BJ (cell line): Measurements from ENCODE around the gene LRRTM2. TPM values are rescaled to one million over a fixed set of nuclear protein-coding genes. Genes with fewer than 3 reads are reported as not detected.

Experiments used
- CTCF ChIA-PET: fragments of 350-600 bp; formaldehyde crosslinking; extraction: SDS; loops from one replicate; lab custom pipeline; 2021; ENCODE audit warnings: antibody characterized with exemption, inconsistent platforms; lab: Yijun Ruan, JAX
- POLR2A ChIA-PET: fragments of 300-600 bp; sonication (Branson Sonifier 250); formaldehyde crosslinking; extraction: SDS; loops from one replicate; lab custom pipeline; 2021; ENCODE audit warnings: antibody characterized with exemption; lab: Charles Lee
- DNase-seq: peaks from one replicate; pipeline ENCODE4 v3.0.0-alpha.2; 2011; ENCODE audit warnings: low read depth
- H3K27me3 ChIP-seq: 2 replicates; pipeline ENCODE4 v1.6.0; 2011; ENCODE audit warnings: low read length; ENCODE audit not compliant: control insufficient read depth, insufficient read depth
- H3K36me3 ChIP-seq: 2 replicates; pipeline ENCODE4 v1.5.1; 2011; ENCODE audit warnings: low read length; ENCODE audit not compliant: control insufficient read depth, insufficient read depth
- H3K4me3 ChIP-seq: 2 replicates; pipeline ENCODE4 v1.5.1; 2011; ENCODE audit warnings: low read depth, mild to moderate bottlenecking, control low read depth, low read length
- polyA plus RNA-seq: library from polyadenylated mRNA; depleted of rRNA; stranded (reverse); fragments of >200 nt; gene quantifications from 2 replicates; pipeline ENCODE4 v1.2.3, GENCODE V29; 2011
- TF ChIP-seq, protein P1 (sequence below): IDR thresholded peaks from 2 replicates; pipeline ENCODE4 v1.5.1; 2011; ENCODE audit warnings: low read depth, mild to moderate bottlenecking, control low read depth, inconsistent platforms, low read length, moderate library complexity; ENCODE audit not compliant: insufficient read depth

The LRRTM2 gene
- polyA plus RNA-seq, 1 experiment: 0.02 TPM

DNA sequence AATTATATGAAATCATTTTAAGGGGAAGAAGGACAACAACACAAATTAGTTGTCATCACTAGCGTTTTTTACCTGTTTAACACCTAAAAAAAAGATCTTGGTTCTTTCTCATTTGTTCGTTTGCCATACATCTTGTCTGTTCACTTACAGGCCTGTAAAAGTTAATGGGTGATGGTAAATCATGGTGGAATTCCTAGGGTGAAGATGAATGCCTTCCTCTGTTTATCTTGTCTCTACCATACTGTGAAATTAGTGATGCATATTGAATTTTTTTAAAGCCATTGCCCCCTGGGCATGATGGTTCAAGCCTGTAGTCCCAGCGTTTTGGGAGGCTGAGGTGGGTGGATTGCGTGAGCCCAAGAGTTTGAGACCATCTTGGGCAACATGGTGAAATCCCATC, 46.6 kb downstream of the LRRTM2 start:
- DNase-seq: no peak
- Histone ChIP-seq H3K36me3 (peaks cover 4% of the 10 kb centered on the region), H3K27me3 (no peaks in the 10 kb centered on the region), H3K4me3 (no peak overlapping the region)
- ChIA-PET POLR2A (no interaction called here), CTCF (interaction anchor here (0.7 kb wide), 1 partner anchor 474 kb away, joined by 3 read pairs; no protein-coding TSS in a partner anchor)
- TF ChIP-seq, protein P1, sequence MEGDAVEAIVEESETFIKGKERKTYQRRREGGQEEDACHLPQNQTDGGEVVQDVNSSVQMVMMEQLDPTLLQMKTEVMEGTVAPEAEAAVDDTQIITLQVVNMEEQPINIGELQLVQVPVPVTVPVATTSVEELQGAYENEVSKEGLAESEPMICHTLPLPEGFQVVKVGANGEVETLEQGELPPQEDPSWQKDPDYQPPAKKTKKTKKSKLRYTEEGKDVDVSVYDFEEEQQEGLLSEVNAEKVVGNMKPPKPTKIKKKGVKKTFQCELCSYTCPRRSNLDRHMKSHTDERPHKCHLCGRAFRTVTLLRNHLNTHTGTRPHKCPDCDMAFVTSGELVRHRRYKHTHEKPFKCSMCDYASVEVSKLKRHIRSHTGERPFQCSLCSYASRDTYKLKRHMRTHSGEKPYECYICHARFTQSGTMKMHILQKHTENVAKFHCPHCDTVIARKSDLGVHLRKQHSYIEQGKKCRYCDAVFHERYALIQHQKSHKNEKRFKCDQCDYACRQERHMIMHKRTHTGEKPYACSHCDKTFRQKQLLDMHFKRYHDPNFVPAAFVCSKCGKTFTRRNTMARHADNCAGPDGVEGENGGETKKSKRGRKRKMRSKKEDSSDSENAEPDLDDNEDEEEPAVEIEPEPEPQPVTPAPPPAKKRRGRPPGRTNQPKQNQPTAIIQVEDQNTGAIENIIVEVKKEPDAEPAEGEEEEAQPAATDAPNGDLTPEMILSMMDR: no peak

- DNase-seq: no peak
- H3K4me3 ChIP-seq: no peak overlapping the region
- POLR2A ChIA-PET: interaction anchor here (0.6 kb wide), 1 partner anchor 38 kb away, joined by 4 read pairs; no protein-coding TSS in a partner anchor
- no peaks in the 10 kb centered on the region for H3K27me3 ChIP-seq
- TF ChIP-seq, protein P1: peak; percentile 64
- H3K36me3 ChIP-seq: peaks cover 4% of the 10 kb centered on the region
- CTCF ChIA-PET: interaction anchor here (0.6 to 2.8 kb wide), 25 partner anchors 9 to 443 kb away, joined by 3 to 9 read pairs (median 4); no protein-coding TSS in a partner anchor
Measured at GRCh38 chr5:138824924-138825863, 49.9 kb downstream of the LRRTM2 start.

DNA sequence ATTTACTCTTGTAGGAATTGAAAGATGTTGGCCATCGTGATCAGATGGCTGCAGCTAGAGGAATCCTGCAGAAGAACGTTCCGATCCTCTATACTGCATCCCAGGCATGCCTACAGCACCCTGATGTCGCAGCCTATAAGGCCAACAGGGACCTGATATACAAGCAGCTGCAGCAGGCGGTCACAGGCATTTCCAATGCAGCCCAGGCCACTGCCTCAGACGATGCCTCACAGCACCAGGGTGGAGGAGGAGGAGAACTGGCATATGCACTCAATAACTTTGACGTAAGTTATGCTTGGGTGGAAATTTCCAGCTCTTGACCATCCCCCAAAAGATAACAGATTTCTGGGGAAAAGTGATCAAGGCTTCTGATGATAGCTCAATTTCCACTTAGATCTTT, 50.6 kb downstream of the LRRTM2 start:
- DNase-seq: no peak
- ChIA-PET POLR2A (interaction anchor here (0.6 kb wide), 1 partner anchor 38 kb away, joined by 4 read pairs; no protein-coding TSS in a partner anchor), CTCF (interaction anchor here (0.7 to 2.8 kb wide), 18 partner anchors 9 to 444 kb away, joined by 3 to 9 read pairs (median 5); no protein-coding TSS in a partner anchor)
- no peaks in the 10 kb centered on the region for H3K27me3 ChIP-seq
- TF ChIP-seq, protein P1: no peak
- no peak overlapping the region for H3K4me3 ChIP-seq
- peaks cover 4% of the 10 kb centered on the region for H3K36me3 ChIP-seq

DNA sequence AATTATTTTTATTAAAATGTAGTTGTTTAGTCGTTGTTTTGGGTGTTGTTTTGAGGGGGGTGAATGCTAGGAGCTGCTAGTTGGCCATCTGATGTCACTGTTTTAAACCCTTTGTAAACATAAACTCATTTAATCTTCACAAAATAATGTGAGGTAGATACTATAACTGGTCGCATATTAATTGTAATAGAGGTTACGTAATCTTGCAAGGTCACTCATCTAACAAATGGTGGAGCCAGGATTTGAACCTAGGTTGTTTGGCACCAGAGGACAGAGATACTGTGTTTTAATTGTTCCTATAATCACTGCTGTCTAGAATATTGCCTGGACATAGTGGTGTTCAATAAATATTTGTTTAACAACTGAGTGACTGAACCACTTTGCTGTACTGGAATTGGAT, 54.4 kb downstream of the LRRTM2 start:
- CTCF ChIA-PET: interaction anchor here (2.1 kb wide), 1 partner anchor 241 kb away, joined by 4 read pairs; no protein-coding TSS in a partner anchor
- Histone ChIP-seq H3K36me3 (peaks cover 4% of the 10 kb centered on the region; the same call in 1 of the 2 replicates), H3K4me3 (no peak overlapping the region), H3K27me3 (no peaks in the 10 kb centered on the region)
- TF ChIP-seq, protein P1: no peak
- no peak for DNase-seq
- POLR2A ChIA-PET: no interaction called here

DNA sequence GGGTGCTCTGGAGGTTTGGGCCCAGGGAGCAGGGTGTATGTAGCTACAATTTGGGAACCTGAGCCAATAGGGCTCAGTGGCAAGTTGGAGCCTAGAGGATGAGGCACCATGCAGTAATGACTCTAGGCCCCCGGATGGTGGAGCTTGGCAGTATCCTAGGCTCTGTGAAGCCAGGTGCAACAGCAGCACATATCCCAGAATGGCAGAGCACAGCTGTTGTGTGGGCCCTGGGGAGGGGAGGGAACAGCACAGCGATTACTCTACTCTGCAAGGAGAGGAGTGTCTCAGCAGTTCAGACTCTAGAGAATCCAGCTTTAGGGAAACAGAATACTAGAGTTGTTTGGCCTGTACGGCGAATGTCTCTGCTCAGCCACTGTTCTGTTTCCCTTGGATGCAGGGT, 56.1 kb downstream of the LRRTM2 start:
- ChIA-PET POLR2A (no interaction called here), CTCF (interaction anchor here (2.1 kb wide), 1 partner anchor 240 kb away, joined by 4 read pairs; no protein-coding TSS in a partner anchor)
- TF ChIP-seq, protein P1: no peak
- Histone ChIP-seq H3K4me3 (no peak overlapping the region), H3K36me3 (peaks cover 1% of the 10 kb centered on the region; the same call in 1 of the 2 replicates), H3K27me3 (no peaks in the 10 kb centered on the region)
- no peak for DNase-seq
